ENCODE results near the gene ADAM10. TPM values are rescaled to one million over a fixed set of nuclear protein-coding genes. Genes with fewer than 3 reads are reported as not detected.
"Not testable (repeated sequence)": the region's sequence is repeated elsewhere in the genome, so short reads cannot be mapped to it uniquely, and the experiment has no call there.

ADAM10 gene
- total RNA-seq, 1 experiment from 2014 or later = 91.3 TPM

DNA sequence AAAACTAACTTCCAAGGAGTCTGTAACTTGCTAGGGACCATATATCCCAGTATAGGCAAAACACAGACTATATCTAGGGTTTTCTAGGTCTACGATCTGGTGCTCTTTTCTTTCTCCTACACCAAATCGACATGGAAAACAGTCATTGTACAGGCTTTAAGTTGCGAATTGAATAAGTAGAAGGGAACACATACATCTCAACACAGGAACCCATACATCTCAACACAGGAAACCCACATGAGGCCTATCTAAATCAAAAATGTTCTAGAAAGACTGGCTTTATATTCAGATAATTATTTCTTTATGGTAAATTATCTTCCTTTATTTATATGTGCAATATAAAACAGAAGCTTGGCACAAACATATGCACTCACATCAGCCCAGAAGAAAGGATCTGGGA lies 126.6 kb downstream of the ADAM10 start:
- Histone ChIP-seq H3K27ac (ENCODE audit: low read length) (no peak overlapping the region), H3K4me1 (ENCODE audit: insufficient read depth, low read length) (no peaks in the 10 kb centered on the region), H3K4me2 (ENCODE audit: low read length) (no peak overlapping the region), H3K4me3 (ENCODE audit: low read length) (no peak overlapping the region), H3K27me3 (ENCODE audit: low read length) (no peaks in the 10 kb centered on the region), H3K9ac (ENCODE audit: low read length) (no peak overlapping the region), H3K9me3 (ENCODE audit: low read length) (no peaks in the 10 kb centered on the region), H3K9me2 (replicated peaks; ENCODE audit: low read length) (no peaks in the 10 kb centered on the region), H4K20me1 (ENCODE audit: low read length) (no peaks in the 10 kb centered on the region), H2AFZ (ENCODE audit: low read length) (no peak overlapping the region), H3K79me2 (ENCODE audit: low read length) (no peaks in the 10 kb centered on the region), H3K36me3 (ENCODE audit: low read depth, low read length) (no peaks in the 10 kb centered on the region; the same call in 1 of the 2 replicates), H3F3A (ENCODE audit: low read length, unreplicated experiment) (no peaks in the 10 kb centered on the region)
- DNase-seq (no peak), ATAC-seq (no peak)
- no peak for TF ChIP-seq EZH2phosphoT487 (IDR thresholded peaks at IDR 0.05; ENCODE audit: borderline replicate concordance, low read length)
- no peak for TF ChIP-seq EZH2 (IDR thresholded peaks at IDR 0.05; ENCODE audit: low read length, unreplicated experiment)
- TF ChIP-seq, protein P1, sequence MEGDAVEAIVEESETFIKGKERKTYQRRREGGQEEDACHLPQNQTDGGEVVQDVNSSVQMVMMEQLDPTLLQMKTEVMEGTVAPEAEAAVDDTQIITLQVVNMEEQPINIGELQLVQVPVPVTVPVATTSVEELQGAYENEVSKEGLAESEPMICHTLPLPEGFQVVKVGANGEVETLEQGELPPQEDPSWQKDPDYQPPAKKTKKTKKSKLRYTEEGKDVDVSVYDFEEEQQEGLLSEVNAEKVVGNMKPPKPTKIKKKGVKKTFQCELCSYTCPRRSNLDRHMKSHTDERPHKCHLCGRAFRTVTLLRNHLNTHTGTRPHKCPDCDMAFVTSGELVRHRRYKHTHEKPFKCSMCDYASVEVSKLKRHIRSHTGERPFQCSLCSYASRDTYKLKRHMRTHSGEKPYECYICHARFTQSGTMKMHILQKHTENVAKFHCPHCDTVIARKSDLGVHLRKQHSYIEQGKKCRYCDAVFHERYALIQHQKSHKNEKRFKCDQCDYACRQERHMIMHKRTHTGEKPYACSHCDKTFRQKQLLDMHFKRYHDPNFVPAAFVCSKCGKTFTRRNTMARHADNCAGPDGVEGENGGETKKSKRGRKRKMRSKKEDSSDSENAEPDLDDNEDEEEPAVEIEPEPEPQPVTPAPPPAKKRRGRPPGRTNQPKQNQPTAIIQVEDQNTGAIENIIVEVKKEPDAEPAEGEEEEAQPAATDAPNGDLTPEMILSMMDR (conservative IDR thresholded peaks at IDR 0.05; ENCODE audit: low read depth, low read length) = no peak
- ChIA-PET CTCF (no interaction called here), POLR2A (ENCODE audit: unreplicated experiment) (no interaction called here)
- intact Hi-C loops (cut with micrococcal nuclease) = no loop called here
- BruUV-seq (replicated peaks) = no TSS peak

DNA sequence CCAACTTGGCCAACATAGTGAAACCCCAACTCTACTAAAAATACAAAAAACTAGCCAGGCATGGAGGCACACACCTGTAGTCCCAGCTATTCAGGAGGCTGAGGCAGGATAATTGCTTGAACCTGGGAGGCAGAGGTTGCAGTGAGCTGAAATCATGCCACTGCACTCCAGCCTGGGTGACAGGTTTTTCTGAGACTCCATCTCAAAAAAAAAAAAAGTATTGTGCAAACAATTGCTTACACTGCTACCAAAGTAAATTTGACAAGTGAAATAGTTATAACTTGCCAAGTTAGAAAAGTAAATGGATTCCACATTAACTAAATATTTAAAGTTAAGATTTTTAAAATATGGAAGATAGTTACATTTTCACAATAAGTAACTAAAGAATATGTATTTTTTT lies 129.2 kb downstream of the ADAM10 start:
- H3K4me3 ChIP-seq (ENCODE audit: low read length); H3K27me3 ChIP-seq (ENCODE audit: low read length); intact Hi-C loops (cut with micrococcal nuclease); H3K27ac ChIP-seq (ENCODE audit: low read length); BruUV-seq (replicated peaks); H3K9me3 ChIP-seq (ENCODE audit: low read length); H3K9me2 ChIP-seq (replicated peaks; ENCODE audit: low read length); ATAC-seq; H2AFZ ChIP-seq (ENCODE audit: low read length); H3F3A ChIP-seq (ENCODE audit: low read length, unreplicated experiment); DNase-seq; H4K20me1 ChIP-seq (ENCODE audit: low read length); H3K9ac ChIP-seq (ENCODE audit: low read length); CTCF ChIA-PET; H3K36me3 ChIP-seq (ENCODE audit: low read depth, low read length); POLR2A ChIA-PET (ENCODE audit: unreplicated experiment); H3K4me2 ChIP-seq (ENCODE audit: low read length); H3K79me2 ChIP-seq (ENCODE audit: low read length); H3K4me1 ChIP-seq (ENCODE audit: insufficient read depth, low read length): not testable (repeated sequence)

DNA sequence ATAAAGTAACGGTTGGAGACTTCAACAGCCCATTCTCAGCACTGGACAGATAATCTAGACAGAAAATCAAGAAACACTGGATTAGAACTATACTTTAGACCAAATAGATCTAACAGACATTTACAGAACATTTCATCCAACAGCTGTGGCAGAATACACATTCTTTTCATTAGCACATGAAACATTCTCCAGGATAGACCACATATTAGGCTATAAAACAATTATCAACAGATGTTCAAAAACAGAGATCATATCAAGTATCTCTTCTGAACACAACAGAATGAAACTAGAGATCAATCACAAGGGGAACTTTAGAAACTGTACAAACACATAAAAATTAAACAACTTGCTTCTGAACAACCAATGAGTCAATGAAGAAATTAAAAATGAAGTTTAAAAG lies 133.3 kb downstream of the ADAM10 start:
- no peak for TF ChIP-seq EZH2 (IDR thresholded peaks at IDR 0.05; ENCODE audit: low read length, unreplicated experiment)
- TF ChIP-seq EZH2phosphoT487 (IDR thresholded peaks at IDR 0.05; ENCODE audit: borderline replicate concordance, low read length) = no peak
- TF ChIP-seq, protein P1 (conservative IDR thresholded peaks at IDR 0.05; ENCODE audit: low read depth, low read length) = no peak
- H3K27me3 ChIP-seq (ENCODE audit: low read length) = no peaks in the 10 kb centered on the region
- POLR2A ChIA-PET (ENCODE audit: unreplicated experiment) = no interaction called here
- H4K20me1 ChIP-seq (ENCODE audit: low read length) = no peaks in the 10 kb centered on the region
- no peaks in the 10 kb centered on the region for H3K9me2 ChIP-seq (replicated peaks; ENCODE audit: low read length)
- CTCF ChIA-PET = no interaction called here
- DNase-seq (no peak), ATAC-seq (no peak)
- H3F3A ChIP-seq (ENCODE audit: low read length, unreplicated experiment) = no peaks in the 10 kb centered on the region
- no peaks in the 10 kb centered on the region for H3K9me3 ChIP-seq (ENCODE audit: low read length)
- BruUV-seq (replicated peaks) = no TSS peak
- no peak overlapping the region for H3K27ac ChIP-seq (ENCODE audit: low read length)
- no peaks in the 10 kb centered on the region for H3K79me2 ChIP-seq (ENCODE audit: low read length)
- H2AFZ ChIP-seq (ENCODE audit: low read length) = no peak overlapping the region
- H3K9ac ChIP-seq (ENCODE audit: low read length) = no peak overlapping the region
- intact Hi-C loops (cut with micrococcal nuclease) = no loop called here
- no peak overlapping the region for H3K4me3 ChIP-seq (ENCODE audit: low read length)
- H3K4me2 ChIP-seq (ENCODE audit: low read length) = no peak overlapping the region
- H3K4me1 ChIP-seq (ENCODE audit: insufficient read depth, low read length) = no peaks in the 10 kb centered on the region
- peaks cover 6% of the 10 kb centered on the region; the same call in 1 of the 2 replicates for H3K36me3 ChIP-seq (ENCODE audit: low read depth, low read length)

Measured in PC-3 (cell line).